ENCODE results near the gene STPG4. TPM values are rescaled to one million over a fixed set of nuclear protein-coding genes. Genes with fewer than 3 reads are reported as not detected.

STPG4 gene
- total and polyA plus RNA-seq, 12 donors, result 0.06 to 0.45 (median 0.44) TPM; not detected in 9

GRCh38 chr2:47056868-47057686, 98.0 kb downstream of the STPG4 start:
- Histone ChIP-seq H3K9me3 (no peaks in the 10 kb centered on the region), H3K36me3 (peaks cover 0 to 40% (median 0%) of the 10 kb centered on the region in 9 donors), H3K27ac (peak overlapping the region; percentile 36 to 95 (median 82)), H3K4me3 (no peak overlapping the region), H3K4me1 (peaks cover 32 to 69% (median 54%) of the 10 kb centered on the region in 9 donors), H3K27me3 (no peaks in the 10 kb centered on the region)
- ATAC-seq (peak; percentile 45 to 76 (median 66)), DNase-seq (peak; percentile 66 to 67)
- intact Hi-C loops (cut with DNase I), result no loop called here
- TF ChIP-seq CTCF (IDR thresholded peaks at IDR 0.05), result no peak
- WGBS, 2 donors, result 47 to 53% methylated on average over 15 of the region's 15 CpGs

- peaks cover 0 to 40% (median 0%) of the 10 kb centered on the region in 9 donors for H3K36me3 ChIP-seq
- 56 to 74% methylated on average over 5 of the region's 5 CpGs for WGBS, 2 donors
- H3K4me3 ChIP-seq, result no peak overlapping the region
- peak overlapping the region; percentile 40 to 95 (median 82) for H3K27ac ChIP-seq
- no peaks in the 10 kb centered on the region for H3K9me3 ChIP-seq
- peak in 7 of 8 donors; percentile 6 to 49 (median 26) for ATAC-seq
- H3K4me1 ChIP-seq, result peaks cover 28 to 65% (median 50%) of the 10 kb centered on the region in 9 donors
- no peak for TF ChIP-seq CTCF (IDR thresholded peaks at IDR 0.05)
- intact Hi-C loops (cut with DNase I), result no loop called here
- peak in 1 of 2 donors; percentile 50 for DNase-seq
- no peaks in the 10 kb centered on the region for H3K27me3 ChIP-seq
Measured at GRCh38 chr2:47056374-47056773, 98.7 kb downstream of the STPG4 start.

GRCh38 chr2:47054868-47055267, 100.2 kb downstream of the STPG4 start:
- WGBS, 2 donors, result 80 to 83% methylated on average over 4 of the region's 4 CpGs
- no peaks in the 10 kb centered on the region for H3K9me3 ChIP-seq
- H3K27me3 ChIP-seq, result no peaks in the 10 kb centered on the region
- intact Hi-C loops (cut with DNase I), result no loop called here
- TF ChIP-seq CTCF (IDR thresholded peaks at IDR 0.05), result no peak
- H3K4me1 ChIP-seq, result peaks cover 28 to 76% (median 59%) of the 10 kb centered on the region in 9 donors
- H3K36me3 ChIP-seq, result peaks cover 0 to 45% (median 0%) of the 10 kb centered on the region in 9 donors
- peak overlapping the region in 4 of 10 donors; percentile 18 to 87 (median 79) for H3K27ac ChIP-seq
- no peak overlapping the region for H3K4me3 ChIP-seq
- no peak for ATAC-seq
- DNase-seq, result peak in 1 of 2 donors; percentile 3

GRCh38 chr2:47054036-47054555, 101.0 kb downstream of the STPG4 start:
- ATAC-seq, result no peak
- Histone ChIP-seq H3K36me3 (peaks cover 0 to 52% (median 0%) of the 10 kb centered on the region in 9 donors), H3K27me3 (no peaks in the 10 kb centered on the region), H3K9me3 (no peaks in the 10 kb centered on the region), H3K4me3 (no peak overlapping the region), H3K27ac (peak overlapping the region in 1 of 10 donors; percentile 18), H3K4me1 (peaks cover 28 to 76% (median 61%) of the 10 kb centered on the region in 9 donors)
- intact Hi-C loops (cut with DNase I), result no loop called here
- WGBS, 2 donors, result 62 to 71% methylated on average over 7 of the region's 7 CpGs
- peak in 1 of 2 donors; percentile 2 for DNase-seq
- TF ChIP-seq CTCF (IDR thresholded peaks at IDR 0.05), result no peak

All from heart right ventricle (tissue), 16 donors.